GM10266 (cell line): ENCODE measurements around the gene ULK4.
"Not testable (repeated sequence)": the region's sequence is repeated elsewhere in the genome, so short reads cannot be mapped to it uniquely, and the experiment has no call there.

Experiments
- DNase-seq: peaks from one replicate; pipeline ENCODE4 v3.0.0; 2012; ENCODE audit errors: extremely low spot score
- CTCF ChIP-seq: IDR thresholded peaks from 2 replicates; pipeline ENCODE4 v1.5.1; 2012; ENCODE audit warnings: mild to moderate bottlenecking, low read depth; ENCODE audit not compliant: control insufficient read depth, insufficient read depth; ENCODE audit errors: missing control alignments

ULK4 gene

DNA sequence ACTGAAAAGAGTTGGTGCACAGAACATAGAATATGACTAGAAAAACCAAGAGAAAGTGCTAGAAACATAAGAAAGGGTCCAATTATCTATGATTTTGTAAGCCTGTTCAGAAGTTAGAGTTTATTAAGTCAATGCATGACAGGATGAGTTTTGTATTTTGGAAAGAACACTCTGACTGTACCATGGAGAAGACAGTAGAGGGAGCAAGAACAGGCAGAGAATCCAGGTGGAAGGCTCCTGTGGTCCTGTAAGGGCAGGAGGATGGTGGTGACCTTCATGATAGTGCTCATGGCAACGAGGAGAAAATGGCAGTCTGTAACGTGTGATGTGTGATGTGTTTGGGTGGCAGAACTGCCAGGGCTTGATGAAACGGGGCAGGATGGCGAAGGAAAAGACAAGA lies 513.5 kb downstream of the ULK4 start:
- DNase-seq: no peak
- no peak for TF ChIP-seq CTCF

DNA sequence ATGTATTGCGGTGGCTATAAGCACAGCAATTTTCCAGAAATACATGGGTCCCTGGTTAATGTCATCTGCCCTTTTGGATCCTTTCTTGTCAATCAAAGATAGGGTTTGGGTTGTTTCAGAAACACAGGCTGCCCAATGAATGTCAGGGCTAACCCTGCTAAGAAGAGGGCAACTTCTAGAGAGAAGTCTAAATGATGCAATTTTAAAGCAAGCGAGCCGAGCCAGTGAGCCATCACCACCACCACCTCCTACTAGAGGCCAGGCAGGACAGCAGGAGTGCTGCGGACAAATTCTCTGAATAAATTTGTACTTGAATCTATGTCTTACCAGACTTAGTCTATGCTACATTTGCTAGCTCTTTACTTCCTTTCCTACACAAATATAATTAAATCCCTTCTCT lies 514.2 kb downstream of the ULK4 start:
- no peak for TF ChIP-seq CTCF

DNA sequence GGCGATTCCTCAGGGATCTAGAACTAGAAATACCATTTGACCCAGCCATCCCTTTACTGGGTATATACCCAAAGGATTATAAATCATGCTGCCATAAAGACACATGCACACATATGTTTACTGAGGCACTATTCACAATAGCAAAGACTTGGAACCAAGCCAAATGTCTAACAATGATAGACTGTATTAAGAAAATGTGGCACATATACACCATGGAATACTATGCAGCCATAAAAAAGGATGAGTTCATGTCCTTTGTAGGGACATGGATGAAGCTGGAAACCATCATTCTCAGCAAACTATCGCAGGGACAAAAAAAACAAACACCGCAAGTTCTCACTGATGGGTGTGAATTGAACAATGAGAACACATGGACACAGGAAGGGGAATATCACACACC lies 515.6 kb downstream of the ULK4 start:
- DNase-seq: not testable (repeated sequence)

More for the DNA sequence above, 514.2 kb downstream of the ULK4 start:
- no peak for DNase-seq

DNA sequence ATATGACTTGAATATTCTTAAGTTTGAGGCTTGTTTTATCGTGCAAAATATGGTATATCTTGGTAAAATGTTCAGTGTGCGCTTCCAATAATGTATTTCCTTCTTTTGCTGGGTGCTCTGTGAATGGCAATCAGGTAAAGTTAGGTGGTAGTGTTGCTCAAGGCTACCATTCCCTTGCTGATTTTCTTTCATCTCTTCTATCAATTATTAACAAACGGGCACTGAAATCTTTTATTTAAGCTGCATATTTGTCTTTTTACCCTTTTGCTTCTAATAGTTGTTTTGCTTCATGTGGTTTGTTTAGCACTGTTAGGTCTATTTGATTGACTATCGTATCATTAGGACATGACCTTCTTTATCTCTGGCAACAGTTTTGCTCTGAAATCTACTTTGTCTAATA lies 520.3 kb downstream of the ULK4 start:
- no peak for TF ChIP-seq CTCF
- no peak for DNase-seq

- DNase-seq: no peak
- no peak for TF ChIP-seq CTCF
These were observed 520.8 kb downstream of the ULK4 start for GRCh38 chr3:41441139-41441538.

GRCh38 chr3:41436983-41437382 lies 524.9 kb downstream of the ULK4 start:
- DNase-seq: no peak
- TF ChIP-seq CTCF: no peak

DNA sequence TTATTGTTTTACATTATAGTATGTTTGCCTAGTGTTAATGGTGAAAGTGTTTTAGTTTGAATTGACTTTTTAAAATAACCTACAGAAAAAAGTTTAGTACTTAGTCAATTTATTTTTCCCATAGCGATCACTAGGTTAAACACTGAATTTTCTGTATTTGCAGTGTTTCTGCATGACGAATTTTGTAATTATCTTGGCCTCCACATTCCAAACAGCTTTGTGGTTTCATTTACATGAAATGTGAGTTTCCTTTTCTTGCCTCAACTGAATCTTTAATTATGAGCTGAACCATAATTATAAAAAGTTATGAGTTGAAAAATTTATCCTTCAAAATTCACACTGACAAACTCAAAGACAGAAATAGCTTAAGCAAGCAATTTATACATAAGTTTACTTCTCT lies 527.1 kb downstream of the ULK4 start:
- TF ChIP-seq CTCF: no peak
- no peak for DNase-seq

DNA sequence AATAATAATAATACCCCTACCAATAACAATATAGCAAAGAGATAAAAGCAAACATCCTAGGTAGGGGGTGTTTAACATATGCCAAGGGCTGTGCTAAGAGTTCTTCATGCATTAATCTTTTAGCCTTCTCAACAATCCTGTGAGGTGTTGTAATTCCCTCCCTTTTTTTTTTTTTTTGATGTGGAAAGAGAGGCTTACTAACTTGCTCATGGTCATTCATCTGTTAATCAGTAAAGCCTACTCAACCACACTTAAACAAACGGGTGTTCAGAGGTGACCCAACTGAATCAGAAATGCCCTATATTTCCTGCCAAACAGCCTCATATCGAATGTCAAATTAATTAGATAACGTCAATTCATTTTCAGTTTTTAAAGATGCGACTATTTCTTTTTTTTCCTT lies 530.5 kb downstream of the ULK4 start:
- DNase-seq: no peak
- no peak for TF ChIP-seq CTCF
